ENCODE data around the gene WDR48. TPM values are rescaled to one million over a fixed set of nuclear protein-coding genes. Genes with fewer than 3 reads are reported as not detected.

WDR48 gene
- total and polyA plus RNA-seq, 4 donors = 17.3 to 39.3 (median 28.4) TPM

DNA sequence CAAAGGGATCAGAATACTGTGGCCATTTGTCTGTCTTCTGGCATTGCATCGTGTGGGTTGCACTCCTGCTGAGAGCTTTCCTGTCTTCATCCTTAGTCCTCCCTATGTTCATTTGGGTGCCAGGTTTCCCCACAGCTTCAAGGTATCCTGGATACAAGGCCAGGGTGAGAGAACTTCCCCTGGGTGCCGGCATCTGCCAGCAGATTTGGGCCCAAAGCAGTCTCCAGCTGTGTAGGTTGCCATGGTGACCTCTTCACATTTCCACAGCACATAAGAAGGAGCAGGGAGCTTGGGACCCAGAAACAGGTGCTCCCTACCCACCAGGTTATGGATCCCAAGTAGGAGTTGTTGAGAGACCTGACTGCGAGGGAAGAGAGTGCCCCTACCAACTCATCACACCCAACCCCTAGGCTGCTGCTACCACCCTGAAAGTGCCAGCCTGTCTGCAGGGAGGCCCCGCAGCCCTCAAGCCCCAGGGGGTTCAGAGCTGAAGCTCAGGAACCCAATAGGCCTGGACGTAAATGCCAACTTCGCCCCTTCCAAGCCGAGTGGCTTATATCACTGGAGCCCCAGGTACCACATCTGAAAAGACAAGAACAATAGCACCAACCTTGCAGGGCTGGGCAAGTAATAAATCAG lies 75.6 kb downstream of the WDR48 start:
- WGBS, 2 donors = 85 to 89% methylated on average over 7 of the region's 7 CpGs
- ATAC-seq (ENCODE audit: low FRiP score) = no peak
- Histone ChIP-seq H3K27me3 (ENCODE audit: control insufficient read depth in 1 of 2, insufficient read depth in 2 of 2, low read length in 1 of 2) (no peaks in the 10 kb centered on the region), H3K4me3 (ENCODE audit: low read length in 2 of 2) (no peak overlapping the region), H3K36me3 (ENCODE audit: control insufficient read depth in 1 of 2, insufficient read depth in 2 of 2, low read length in 1 of 2) (no peaks in the 10 kb centered on the region), H3K9me3 (ENCODE audit: control insufficient read depth, low read length) (no peaks in the 10 kb centered on the region), H3K27ac (ENCODE audit: low read depth in 1 of 2, low read length in 2 of 2) (no peak overlapping the region), H3K4me1 (ENCODE audit: control insufficient read depth in 1 of 2, insufficient read depth in 2 of 2, low read length in 2 of 2) (no peaks in the 10 kb centered on the region)
- intact Hi-C loops (cut with DNase I) = loop anchor here in 1 of 2 donors (5.0 kb wide), 1 partner anchor 65 kb away; the partner anchor contains the start of gene XIRP1
- DNase-seq = no peak

DNA sequence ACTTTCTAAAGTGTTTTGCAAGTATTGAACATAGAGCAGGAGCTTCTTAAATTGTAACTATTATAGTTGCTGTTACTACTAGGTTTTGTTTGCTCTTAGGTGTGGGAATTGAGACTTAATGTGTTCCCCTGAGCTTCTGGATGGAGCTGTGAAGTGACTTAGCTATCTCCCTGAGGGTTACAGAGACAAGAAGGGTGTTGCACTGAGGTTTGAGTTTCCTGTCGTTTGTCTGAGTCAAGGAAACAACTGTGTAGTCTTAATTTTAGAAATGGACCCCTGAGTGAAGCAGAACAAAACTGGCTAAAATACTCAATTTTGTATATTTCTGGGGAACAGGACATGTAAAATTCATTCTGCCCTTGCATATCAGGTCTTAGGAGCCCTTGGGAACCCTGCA lies 76.1 kb downstream of the WDR48 start:
- WGBS, 2 donors = 55 to 57% methylated on average over 1 of the region's 1 CpG
- Histone ChIP-seq H3K36me3 (ENCODE audit: control insufficient read depth in 1 of 2, insufficient read depth in 2 of 2, low read length in 1 of 2) (no peaks in the 10 kb centered on the region), H3K27me3 (ENCODE audit: control insufficient read depth in 1 of 2, insufficient read depth in 2 of 2, low read length in 1 of 2) (no peaks in the 10 kb centered on the region), H3K9me3 (ENCODE audit: control insufficient read depth, low read length) (no peaks in the 10 kb centered on the region), H3K27ac (ENCODE audit: low read depth in 1 of 2, low read length in 2 of 2) (no peak overlapping the region), H3K4me1 (ENCODE audit: control insufficient read depth in 1 of 2, insufficient read depth in 2 of 2, low read length in 2 of 2) (no peaks in the 10 kb centered on the region), H3K4me3 (ENCODE audit: low read length in 2 of 2) (no peak overlapping the region)
- intact Hi-C loops (cut with DNase I) = loop anchor here in 1 of 2 donors (5.0 kb wide), 1 partner anchor 64 kb away; the partner anchor contains the start of gene XIRP1
- DNase-seq = no peak
- no peak for ATAC-seq (ENCODE audit: low FRiP score)

DNA sequence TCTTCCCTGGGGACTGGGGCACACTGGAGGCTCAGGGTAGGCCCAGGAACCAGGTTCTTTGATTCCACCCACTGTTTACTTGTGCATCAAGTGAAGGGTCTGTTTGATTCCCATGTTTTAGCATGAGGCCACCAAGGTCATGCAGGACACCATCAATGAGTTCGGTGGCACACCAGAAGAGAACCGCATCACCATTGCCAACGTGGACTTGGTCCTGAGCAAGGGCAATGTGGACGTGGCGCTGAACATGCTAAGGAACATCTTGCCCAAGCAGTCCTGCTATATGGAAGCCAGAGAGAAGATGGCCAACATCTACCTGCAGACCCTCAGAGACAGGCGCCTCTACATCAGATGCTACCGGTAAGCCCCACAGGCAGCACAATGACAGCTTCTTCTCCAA lies 77.1 kb downstream of the WDR48 start:
- WGBS, 2 donors = 92 to 96% methylated on average over 7 of the region's 7 CpGs

DNA sequence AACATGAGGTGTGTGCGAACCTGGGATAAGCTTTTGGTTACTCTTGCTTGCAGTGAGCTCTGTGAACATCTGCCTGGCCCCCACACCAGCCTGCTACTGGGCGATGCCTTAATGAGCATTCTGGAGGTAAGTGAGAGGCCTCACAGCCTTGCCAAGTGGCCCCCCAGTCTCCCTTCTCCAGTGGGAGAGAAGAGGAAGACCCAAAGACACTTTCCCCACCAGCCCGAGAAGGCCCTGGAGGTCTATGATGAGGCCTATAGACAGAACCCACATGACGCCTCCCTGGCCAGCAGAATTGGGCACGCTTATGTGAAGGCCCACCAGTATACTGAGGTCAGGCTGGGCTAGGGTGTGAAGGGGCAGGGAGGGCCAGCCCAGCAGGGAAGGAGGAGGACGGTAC lies 78.2 kb downstream of the WDR48 start:
- H3K27ac ChIP-seq (ENCODE audit: low read depth in 1 of 2, low read length in 2 of 2) = no peak overlapping the region
- H3K36me3 ChIP-seq (ENCODE audit: control insufficient read depth in 1 of 2, insufficient read depth in 2 of 2, low read length in 1 of 2) = no peaks in the 10 kb centered on the region
- ATAC-seq (ENCODE audit: low FRiP score) (no peak), DNase-seq (no peak)
- intact Hi-C loops (cut with DNase I) = loop anchor here in 1 of 2 donors (10.0 kb wide), 1 partner anchor 55 kb away; no protein-coding TSS in a partner anchor
- no peaks in the 10 kb centered on the region for H3K4me1 ChIP-seq (ENCODE audit: control insufficient read depth in 1 of 2, insufficient read depth in 2 of 2, low read length in 2 of 2)
- no peaks in the 10 kb centered on the region for H3K27me3 ChIP-seq (ENCODE audit: control insufficient read depth in 1 of 2, insufficient read depth in 2 of 2, low read length in 1 of 2)
- WGBS, 2 donors = 94 to 95% methylated on average over 6 of the region's 6 CpGs
- no peaks in the 10 kb centered on the region for H3K9me3 ChIP-seq (ENCODE audit: control insufficient read depth, low read length)
- no peak overlapping the region for H3K4me3 ChIP-seq (ENCODE audit: low read length in 2 of 2)

More for the DNA sequence above, 77.1 kb downstream of the WDR48 start:
- no peak overlapping the region for H3K4me3 ChIP-seq (ENCODE audit: low read length in 2 of 2)
- DNase-seq (no peak), ATAC-seq (ENCODE audit: low FRiP score) (no peak)
- intact Hi-C loops (cut with DNase I) = loop anchor here in 1 of 2 donors (5.0 kb wide), 1 partner anchor 63 kb away; the partner anchor contains the start of gene XIRP1
- no peaks in the 10 kb centered on the region for H3K36me3 ChIP-seq (ENCODE audit: control insufficient read depth in 1 of 2, insufficient read depth in 2 of 2, low read length in 1 of 2)
- no peaks in the 10 kb centered on the region for H3K27me3 ChIP-seq (ENCODE audit: control insufficient read depth in 1 of 2, insufficient read depth in 2 of 2, low read length in 1 of 2)
- H3K9me3 ChIP-seq (ENCODE audit: control insufficient read depth, low read length) = no peaks in the 10 kb centered on the region
- H3K27ac ChIP-seq (ENCODE audit: low read depth in 1 of 2, low read length in 2 of 2) = no peak overlapping the region
- H3K4me1 ChIP-seq (ENCODE audit: control insufficient read depth in 1 of 2, insufficient read depth in 2 of 2, low read length in 2 of 2) = no peaks in the 10 kb centered on the region

DNA sequence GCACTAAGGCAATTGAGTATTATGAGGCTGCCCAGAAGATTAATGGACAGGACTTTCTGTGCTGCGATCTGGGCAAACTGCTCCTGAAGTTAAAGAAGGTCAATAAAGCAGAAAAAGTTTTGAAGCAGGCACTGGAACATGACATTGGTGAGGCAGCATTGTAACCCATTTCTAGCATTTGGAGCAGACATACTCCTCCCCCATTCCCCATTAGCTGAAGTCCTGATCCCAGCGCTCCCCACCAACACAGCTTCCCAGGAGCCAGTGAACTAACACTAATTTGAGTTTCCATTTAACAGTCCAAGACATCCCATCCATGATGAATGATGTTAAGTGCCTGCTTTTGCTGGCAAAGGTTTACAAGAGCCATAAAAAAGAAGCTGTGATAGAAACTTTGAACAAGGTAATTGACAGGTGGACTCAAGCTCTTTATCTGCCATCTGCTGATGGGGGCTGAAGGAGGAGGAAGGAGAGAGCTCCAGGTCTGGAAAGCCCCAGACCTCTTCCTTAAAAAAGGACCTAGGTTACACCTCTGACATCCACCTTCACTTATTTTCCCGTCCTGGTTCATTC lies 79.0 kb downstream of the WDR48 start:
- intact Hi-C loops (cut with DNase I) = loop anchor here in 1 of 2 donors (10.0 kb wide), 1 partner anchor 54 kb away; no protein-coding TSS in a partner anchor
- Histone ChIP-seq H3K27me3 (ENCODE audit: control insufficient read depth in 1 of 2, insufficient read depth in 2 of 2, low read length in 1 of 2) (no peaks in the 10 kb centered on the region), H3K4me1 (ENCODE audit: control insufficient read depth in 1 of 2, insufficient read depth in 2 of 2, low read length in 2 of 2) (no peaks in the 10 kb centered on the region), H3K9me3 (ENCODE audit: control insufficient read depth, low read length) (no peaks in the 10 kb centered on the region), H3K27ac (ENCODE audit: low read depth in 1 of 2, low read length in 2 of 2) (no peak overlapping the region), H3K4me3 (ENCODE audit: low read length in 2 of 2) (no peak overlapping the region), H3K36me3 (ENCODE audit: control insufficient read depth in 1 of 2, insufficient read depth in 2 of 2, low read length in 1 of 2) (no peaks in the 10 kb centered on the region)
- no peak for DNase-seq
- 82 to 86% methylated on average over 3 of the region's 3 CpGs for WGBS, 2 donors
- no peak for ATAC-seq (ENCODE audit: low FRiP score)

DNA sequence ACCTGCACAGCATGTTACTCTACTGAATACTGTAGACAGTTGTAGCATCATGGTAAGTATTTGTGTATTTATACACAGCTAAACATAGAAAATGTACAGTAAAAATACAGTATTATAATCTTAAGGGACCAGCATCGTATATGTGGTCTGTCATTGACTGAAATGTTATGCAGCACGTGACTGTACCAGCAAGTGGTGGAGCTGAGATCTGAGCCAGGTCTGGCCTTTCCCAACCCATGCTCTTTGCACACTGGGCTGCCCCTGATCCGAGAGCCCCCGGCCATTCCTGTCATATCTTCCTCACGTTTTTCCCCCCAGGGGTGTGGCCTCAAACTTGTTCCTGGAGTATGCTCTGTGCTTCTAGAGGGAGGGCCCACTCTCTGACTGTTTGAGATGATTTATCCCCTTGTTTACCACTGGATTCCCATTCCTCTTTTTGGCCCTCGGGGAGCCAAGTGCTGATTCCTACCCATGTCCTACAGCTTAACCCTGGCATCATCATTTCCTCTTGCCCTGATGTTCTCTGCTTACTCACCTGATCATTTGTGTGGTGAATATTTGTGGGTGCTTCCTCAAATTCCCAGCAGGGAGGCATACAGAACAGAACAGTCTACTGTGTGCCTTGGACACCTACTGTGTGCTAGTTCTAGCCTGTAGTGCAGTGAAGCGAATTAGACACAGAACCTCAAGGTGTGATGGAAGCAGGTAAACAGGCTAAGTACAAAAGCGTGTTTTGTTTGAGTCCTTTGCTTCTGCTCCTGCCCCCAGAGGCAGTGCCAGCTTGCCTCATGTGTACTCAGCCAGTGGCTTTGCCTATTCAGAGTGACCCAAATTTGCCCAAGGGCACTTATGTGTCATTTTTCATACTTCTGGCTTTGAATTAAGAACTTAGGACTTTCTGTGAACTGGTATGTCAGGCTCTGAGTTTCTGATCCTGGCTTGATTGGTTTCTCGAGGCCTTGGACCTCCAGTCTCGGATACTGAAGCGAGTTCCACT lies 80.6 kb downstream of the WDR48 start:
- H3K9me3 ChIP-seq (ENCODE audit: control insufficient read depth, low read length) = no peaks in the 10 kb centered on the region
- H3K27me3 ChIP-seq (ENCODE audit: control insufficient read depth in 1 of 2, insufficient read depth in 2 of 2, low read length in 1 of 2) = no peaks in the 10 kb centered on the region
- no peak for ATAC-seq (ENCODE audit: low FRiP score)
- WGBS, 2 donors = 79 to 82% methylated on average over 11 of the region's 11 CpGs
- H3K4me3 ChIP-seq (ENCODE audit: low read length in 2 of 2) = no peak overlapping the region
- intact Hi-C loops (cut with DNase I) = loop anchor here in 1 of 2 donors (10.0 kb wide), 1 partner anchor 52 kb away; no protein-coding TSS in a partner anchor
- no peaks in the 10 kb centered on the region for H3K36me3 ChIP-seq (ENCODE audit: control insufficient read depth in 1 of 2, insufficient read depth in 2 of 2, low read length in 1 of 2)
- no peak overlapping the region for H3K27ac ChIP-seq (ENCODE audit: low read depth in 1 of 2, low read length in 2 of 2)
- DNase-seq = no peak
- H3K4me1 ChIP-seq (ENCODE audit: control insufficient read depth in 1 of 2, insufficient read depth in 2 of 2, low read length in 2 of 2) = no peaks in the 10 kb centered on the region

DNA sequence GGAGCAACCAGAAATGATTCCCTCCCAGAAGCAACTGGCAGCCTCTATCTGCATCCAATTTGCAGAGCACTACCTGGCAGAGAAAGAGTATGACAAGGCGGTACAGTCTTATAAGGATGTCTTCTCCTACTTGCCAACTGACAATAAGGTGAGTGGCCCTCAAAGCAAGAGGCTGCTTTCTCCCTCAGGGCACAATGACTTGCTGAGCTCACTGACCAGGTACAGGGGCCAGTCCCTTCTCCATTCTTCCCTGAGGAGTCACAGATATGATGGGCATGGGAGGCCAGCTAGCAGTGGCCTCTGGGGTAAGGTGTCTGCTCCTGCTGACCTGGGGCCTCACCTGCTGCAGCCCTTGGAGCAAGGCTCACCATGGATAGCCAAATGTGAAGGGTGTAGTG lies 81.3 kb downstream of the WDR48 start:
- H3K4me3 ChIP-seq (ENCODE audit: low read length in 2 of 2) = no peak overlapping the region
- ATAC-seq (ENCODE audit: low FRiP score) (no peak), DNase-seq (no peak)
- no peak overlapping the region for H3K27ac ChIP-seq (ENCODE audit: low read depth in 1 of 2, low read length in 2 of 2)
- H3K36me3 ChIP-seq (ENCODE audit: control insufficient read depth in 1 of 2, insufficient read depth in 2 of 2, low read length in 1 of 2) = no peaks in the 10 kb centered on the region
- no peaks in the 10 kb centered on the region for H3K9me3 ChIP-seq (ENCODE audit: control insufficient read depth, low read length)
- no peaks in the 10 kb centered on the region for H3K27me3 ChIP-seq (ENCODE audit: control insufficient read depth in 1 of 2, insufficient read depth in 2 of 2, low read length in 1 of 2)
- intact Hi-C loops (cut with DNase I) = loop anchor here in 1 of 2 donors (10.0 kb wide), 1 partner anchor 52 kb away; no protein-coding TSS in a partner anchor
- no peaks in the 10 kb centered on the region for H3K4me1 ChIP-seq (ENCODE audit: control insufficient read depth in 1 of 2, insufficient read depth in 2 of 2, low read length in 2 of 2)
- 97 to 100% methylated on average over 1 of the region's 1 CpG for WGBS, 2 donors

DNA sequence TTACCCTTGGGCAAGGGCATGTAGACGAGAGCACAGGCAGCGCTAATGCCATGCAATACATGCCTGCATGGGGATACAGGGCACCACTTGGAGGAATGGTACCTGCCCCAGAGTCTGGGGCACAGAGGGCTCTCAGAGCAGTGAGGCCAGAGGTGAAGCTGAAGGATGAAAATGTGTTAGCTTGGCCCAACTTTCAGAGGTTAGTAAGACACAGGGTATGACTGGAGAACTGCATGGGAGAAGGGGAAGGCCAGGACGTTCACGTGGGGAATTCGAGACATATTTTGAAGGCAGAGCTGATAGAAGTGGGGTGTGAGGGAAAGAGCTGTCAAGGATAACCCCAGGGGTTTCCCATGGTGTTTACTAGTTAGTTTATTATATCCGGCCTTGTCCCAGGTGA lies 82.0 kb downstream of the WDR48 start:
- Histone ChIP-seq H3K27me3 (ENCODE audit: control insufficient read depth in 1 of 2, insufficient read depth in 2 of 2, low read length in 1 of 2) (no peaks in the 10 kb centered on the region), H3K4me1 (ENCODE audit: control insufficient read depth in 1 of 2, insufficient read depth in 2 of 2, low read length in 2 of 2) (no peaks in the 10 kb centered on the region), H3K36me3 (ENCODE audit: control insufficient read depth in 1 of 2, insufficient read depth in 2 of 2, low read length in 1 of 2) (no peaks in the 10 kb centered on the region), H3K4me3 (ENCODE audit: low read length in 2 of 2) (no peak overlapping the region), H3K9me3 (ENCODE audit: control insufficient read depth, low read length) (no peaks in the 10 kb centered on the region), H3K27ac (ENCODE audit: low read depth in 1 of 2, low read length in 2 of 2) (no peak overlapping the region)
- WGBS, 2 donors = 77 to 81% methylated on average over 6 of the region's 6 CpGs
- DNase-seq (no peak), ATAC-seq (ENCODE audit: low FRiP score) (no peak)
- intact Hi-C loops (cut with DNase I) = loop anchor here in 1 of 2 donors (10.0 kb wide), 1 partner anchor 51 kb away; no protein-coding TSS in a partner anchor
